HS-5 (cell line): ENCODE measurements around the gene RASA3.
A peak's percentile ranks its signal among the peaks of the same experiment; 100 is the strongest.
"Not testable (repeated sequence)": the region's sequence is repeated elsewhere in the genome, so short reads cannot be mapped to it uniquely, and the experiment has no call there.

Source experiments
- DNase-seq: peaks from one replicate; pipeline ENCODE4 v3.0.0-alpha.2; 2012; ENCODE audit warnings: low read depth

RASA3 gene

DNA sequence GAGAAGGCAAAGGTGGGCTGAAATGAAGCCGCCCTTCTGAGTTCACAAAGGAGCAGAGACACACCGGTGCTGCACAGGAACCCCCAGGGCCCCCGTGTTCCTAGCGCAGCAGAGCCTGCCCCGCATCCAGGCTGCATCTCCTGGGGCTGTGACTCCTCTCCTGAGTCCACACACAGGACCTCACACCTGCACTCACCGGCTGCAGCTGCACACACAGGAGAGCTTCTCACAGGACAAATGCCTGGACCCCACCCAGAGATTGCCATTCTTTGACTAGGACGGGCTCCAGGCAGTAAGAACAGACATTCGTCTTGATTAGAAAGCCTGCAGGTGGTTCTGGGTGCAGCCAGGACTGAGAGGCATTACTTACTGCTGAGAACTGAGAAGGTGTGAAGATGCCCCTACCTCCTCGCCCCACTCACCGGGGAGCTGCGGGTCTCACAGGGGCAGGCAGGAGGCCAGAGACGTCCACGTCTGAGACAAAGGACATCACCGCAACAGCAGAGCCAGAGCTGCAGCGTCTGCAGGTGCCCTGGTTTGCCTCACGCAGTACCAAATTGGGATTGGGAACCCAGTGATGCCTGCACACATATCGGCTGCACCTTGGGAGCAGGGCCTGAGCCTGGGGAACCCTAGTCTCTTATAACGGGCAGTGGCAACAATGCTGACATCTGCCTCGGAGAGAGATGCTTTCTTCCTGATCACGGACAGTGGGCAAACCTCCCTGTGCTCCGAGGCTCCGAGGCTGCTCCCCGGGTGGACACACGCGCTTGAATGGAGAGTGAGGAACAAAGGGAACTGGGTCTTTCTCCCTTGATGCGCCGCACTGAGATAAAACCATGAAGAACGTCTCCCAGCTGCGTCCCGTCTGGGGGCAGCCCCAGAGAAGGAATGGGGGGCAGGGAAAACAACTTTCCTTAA, 50.4 kb downstream of the RASA3 start:
- no peak for DNase-seq

GRCh38 chr13:114080739-114081561, 51.5 kb downstream of the RASA3 start:
- no peak for DNase-seq

GRCh38 chr13:114079601-114080536, 52.6 kb downstream of the RASA3 start:
- DNase-seq = no peak

DNA sequence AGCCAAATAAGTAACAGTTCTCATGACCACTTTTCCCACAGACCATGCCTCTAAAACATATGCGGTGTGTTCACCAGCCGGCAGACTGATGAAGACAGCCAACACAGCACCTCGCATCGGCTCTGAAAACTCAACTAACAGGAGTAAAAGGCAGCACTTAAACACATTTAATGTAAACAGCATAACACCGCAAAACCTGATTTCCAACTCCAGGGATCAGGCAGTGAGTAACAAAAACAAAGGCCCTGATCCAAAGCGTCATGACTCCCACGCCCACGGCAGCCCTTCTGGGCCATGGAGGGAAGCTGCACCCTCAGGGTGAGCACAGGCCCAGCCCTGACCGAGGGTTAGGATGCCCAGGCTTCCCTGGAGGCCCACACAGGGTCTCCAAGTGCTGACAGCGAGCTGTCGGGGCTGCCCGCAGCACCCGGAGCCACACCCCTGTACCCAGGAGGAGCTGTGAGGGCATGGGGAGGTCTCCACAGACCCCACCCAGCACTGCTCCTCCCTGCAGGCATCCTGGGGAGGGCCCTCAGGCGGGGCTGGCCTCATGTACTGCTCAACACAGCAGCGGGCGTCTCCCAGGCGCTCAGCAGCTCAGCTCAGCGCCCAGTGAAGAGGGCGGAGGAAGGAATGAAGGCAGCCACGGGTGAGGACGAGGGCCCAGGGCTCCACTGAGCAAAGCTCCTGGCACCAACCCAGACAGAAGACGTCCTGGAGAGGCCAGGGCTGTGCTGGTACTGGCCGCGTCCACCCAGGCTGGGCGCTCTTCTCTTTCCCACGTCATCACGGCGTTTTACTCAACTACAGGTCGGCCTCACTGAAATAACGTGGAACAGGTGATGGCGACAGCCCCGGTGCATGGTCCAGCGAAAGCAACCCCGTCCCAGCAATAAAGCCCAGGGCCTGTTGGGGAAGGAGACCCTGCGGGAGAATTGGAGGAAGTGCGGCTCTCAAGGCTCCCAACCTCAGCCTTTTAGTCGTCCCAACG, 53.7 kb downstream of the RASA3 start:
- DNase-seq = no peak

GRCh38 chr13:114077933-114078325, 54.5 kb downstream of the RASA3 start:
- DNase-seq = no peak

GRCh38 chr13:114077099-114077932, 55.1 kb downstream of the RASA3 start:
- DNase-seq = no peak

DNA sequence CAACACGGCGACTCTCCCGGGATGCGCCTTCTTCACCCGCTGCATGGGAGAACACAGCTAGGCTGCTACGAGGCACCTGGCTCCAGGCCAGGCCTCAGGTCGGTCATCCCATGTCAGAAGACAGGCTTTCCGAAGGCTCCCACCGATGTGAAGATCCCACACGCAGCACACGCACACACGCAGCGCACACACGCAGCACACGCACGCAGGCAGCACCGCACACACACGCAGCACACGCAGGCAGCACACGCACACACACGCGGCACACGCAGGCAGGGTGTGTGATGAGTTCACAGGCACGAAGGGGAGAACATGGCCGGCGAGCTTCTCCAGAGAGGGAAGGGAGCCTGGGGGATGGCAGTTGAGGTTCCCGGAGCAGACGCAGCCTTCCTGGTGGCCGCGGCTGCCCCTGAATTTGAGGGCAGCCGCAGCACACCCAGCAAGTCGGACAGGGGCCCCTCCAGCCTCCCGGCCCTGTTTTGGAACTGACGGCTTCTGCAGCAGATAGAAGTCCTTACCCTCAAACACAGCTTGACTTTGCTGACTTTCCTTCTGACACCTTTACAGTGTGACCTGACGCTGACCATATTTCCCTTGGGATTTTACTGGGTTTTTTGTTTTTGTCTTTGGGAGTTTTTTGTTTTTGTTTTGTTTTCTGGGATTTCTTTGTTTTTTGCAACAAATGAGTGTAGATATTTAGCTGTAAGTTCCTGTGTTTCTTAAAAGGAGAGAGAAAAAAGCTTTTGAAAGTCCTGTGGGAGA, 55.9 kb downstream of the RASA3 start:
- no peak for DNase-seq

GRCh38 chr13:114075811-114076210, 56.6 kb downstream of the RASA3 start:
- not testable (repeated sequence) for DNase-seq

- DNase-seq = no peak
Measured at GRCh38 chr13:114074671-114075315, 57.6 kb downstream of the RASA3 start.

DNA sequence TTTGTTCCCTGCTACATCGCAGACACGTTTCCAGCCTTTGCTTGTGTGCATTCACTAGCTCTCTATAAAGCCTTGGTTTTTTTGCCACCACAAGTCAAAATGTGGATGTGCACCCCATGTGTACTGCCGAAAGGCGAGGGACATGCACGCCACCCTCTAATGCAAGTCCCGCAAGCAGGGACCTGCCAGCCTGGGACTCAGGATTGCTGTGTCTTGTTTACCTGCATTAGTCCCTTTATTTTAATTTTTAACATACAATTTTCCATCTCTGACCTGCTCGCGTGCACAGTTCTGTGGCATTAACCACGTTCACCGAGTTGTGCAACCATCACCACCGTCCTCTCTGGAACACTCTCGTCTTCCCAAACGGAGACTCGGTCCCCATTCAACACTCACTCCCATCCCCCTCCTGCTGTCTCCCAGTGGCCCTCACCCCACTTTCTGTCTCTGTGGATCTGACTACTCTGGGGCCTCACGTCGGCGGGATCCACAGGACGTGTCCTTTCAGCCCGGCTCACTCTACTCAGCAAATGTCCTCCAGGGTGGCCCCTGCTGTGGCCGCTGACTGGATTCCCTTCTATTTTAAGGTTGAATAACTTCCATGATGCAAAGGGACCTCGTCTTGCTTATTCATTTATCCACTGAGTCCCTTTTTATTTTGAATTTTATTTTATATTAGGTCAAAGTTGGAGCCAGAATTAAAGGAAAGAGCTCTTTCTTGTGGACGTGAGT, 58.4 kb downstream of the RASA3 start:
- no peak for DNase-seq

GRCh38 chr13:114072421-114072820, 60.0 kb downstream of the RASA3 start:
- no peak for DNase-seq

- DNase-seq = no peak
Measured at GRCh38 chr13:114071991-114072390, 60.4 kb downstream of the RASA3 start.

- DNase-seq = no peak
Measured at GRCh38 chr13:114071410-114071809, 61.0 kb downstream of the RASA3 start.

DNA sequence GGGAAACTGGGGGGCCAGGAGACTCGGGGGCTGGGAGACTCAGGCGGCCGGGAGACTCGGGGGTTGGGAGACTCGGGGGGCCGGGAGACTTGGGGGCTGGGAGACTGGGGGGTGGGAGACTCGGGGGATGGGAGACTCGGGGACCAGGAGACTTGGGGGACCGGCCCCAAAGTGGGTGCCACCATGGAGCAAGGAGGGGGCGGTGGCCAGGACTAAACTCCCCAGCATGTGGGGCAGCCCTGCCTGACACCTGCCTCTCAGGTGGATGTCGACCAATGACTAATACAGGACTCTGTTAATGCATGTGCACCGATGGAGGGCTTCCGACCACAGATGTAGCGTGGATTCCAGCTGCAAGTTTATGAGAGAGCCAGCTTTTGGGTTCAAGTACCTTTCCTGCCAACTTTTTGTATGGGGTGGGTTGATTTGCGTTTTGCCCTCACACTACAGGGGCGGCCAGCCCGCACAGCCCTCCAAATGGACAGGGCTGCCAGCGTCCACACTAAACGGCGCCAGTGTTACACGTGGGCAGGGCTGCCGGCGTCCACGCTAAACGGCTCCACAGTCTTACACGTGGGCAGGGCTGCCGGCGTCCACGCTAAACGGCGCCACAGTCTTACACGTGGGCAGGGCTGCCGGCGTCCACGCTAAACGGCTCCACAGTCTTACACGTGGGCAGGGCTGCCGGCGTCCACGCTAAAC, 62.2 kb downstream of the RASA3 start:
- no peak for DNase-seq

DNA sequence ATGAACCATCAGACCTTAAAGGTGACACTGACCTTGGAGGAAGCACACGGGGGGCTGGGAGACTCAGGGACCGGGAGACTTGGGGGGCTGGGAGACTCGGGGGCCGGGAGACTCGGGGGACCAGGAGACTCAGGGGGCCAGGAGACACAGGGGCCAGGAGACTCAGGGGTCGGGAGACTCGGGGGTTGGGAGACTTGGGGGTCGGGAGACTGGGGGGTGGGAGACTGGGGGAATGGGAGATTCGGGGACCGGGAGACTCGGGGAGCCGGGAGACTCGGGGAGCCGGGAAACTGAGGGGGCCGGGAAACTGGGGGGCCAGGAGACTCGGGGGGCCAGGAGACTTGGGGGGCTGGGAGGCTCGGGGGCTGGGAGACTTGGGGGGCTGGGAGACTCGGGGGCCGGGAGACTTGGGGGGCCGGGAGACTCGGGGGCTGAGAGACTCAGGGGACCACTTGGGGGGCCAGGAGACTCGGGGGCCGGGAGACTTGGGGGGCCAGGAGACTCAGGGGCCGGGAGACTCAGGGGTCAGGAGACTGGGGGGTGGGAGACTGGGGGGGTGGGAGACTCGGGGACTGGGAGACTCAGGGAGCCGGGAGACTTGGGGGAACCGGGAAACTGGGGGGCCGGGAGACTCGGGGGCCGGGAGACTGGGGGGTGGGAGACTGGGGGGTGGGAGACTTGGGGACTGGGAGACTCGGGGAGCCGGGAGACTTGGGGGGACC, 62.9 kb downstream of the RASA3 start:
- no peak for DNase-seq

DNA sequence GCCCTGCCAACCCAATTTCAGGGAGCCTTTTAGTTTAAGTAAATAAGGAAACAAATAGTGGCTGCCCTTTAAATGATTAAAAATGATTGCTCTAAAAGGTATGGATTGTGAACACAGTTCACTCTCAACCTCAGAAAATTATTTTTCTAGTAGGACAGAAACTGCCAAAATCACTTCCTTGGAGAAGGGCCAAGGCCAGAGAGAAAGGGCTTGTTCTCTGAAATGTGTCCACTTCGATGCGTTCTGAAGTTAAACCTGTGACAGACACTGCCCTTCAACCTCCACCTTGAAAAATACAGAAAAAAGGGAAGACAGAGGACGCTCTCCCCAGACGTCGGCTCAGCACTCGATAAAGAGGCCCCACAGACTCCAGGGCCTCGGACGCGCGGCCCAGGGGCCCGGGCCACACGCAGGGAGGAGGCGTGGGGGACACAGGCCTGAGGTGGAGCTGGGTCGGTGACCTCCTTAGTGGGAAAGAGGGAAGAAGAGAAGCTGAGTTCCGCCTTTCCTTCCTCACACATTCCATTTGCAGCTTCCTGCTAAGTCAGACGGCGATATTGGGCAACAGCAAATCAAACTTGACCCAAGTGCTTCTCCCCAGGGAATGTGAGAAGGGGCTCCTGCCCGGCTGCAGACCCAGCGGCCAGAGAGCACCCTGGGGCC, 63.6 kb downstream of the RASA3 start:
- DNase-seq = peak; percentile 26
